Measurements from ENCODE around the gene CACNG1. TPM values are rescaled to one million over a fixed set of nuclear protein-coding genes. Genes with fewer than 3 reads are reported as not detected.

Gene CACNG1
- polyA plus RNA-seq, 1 donor (not counting 4 experiments of a cell fraction or from before 2014, with no cell fraction given), result not detected

DNA sequence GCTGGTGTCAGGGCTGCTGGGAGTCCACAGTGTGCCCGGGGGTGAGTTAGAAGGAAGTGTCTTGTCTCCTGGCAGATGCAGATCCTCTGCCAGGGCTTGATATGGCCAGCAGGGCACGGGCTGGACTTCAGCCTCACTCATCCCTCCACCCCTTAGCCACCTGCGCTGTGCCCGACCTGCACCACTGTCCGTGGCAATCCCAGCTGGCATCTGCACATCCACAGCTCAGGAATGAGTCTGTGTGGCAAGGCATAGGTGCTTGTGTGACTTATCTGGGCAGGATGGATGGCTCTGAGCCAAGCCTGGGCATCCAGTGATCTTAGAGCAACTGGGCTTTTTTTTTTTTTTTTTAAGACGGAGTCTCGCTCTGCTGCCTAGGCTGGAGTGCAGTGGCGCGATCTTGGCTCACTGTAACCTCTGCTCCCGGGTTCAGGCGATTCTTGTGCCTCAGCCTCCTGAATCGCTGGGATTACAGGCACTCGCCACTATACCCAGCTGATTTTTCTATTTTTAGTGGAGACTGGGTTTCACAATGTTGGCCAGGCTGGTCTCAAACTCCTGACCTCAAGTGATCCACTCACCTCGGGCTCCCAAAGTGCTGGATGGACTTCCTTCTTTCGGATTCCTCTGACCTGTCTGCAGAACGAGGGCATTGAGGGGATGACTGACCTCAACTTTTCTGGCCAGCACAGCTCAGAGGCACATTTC, 22.5 kb upstream of the CACNG1 start:
- TF ChIP-seq, protein P1, sequence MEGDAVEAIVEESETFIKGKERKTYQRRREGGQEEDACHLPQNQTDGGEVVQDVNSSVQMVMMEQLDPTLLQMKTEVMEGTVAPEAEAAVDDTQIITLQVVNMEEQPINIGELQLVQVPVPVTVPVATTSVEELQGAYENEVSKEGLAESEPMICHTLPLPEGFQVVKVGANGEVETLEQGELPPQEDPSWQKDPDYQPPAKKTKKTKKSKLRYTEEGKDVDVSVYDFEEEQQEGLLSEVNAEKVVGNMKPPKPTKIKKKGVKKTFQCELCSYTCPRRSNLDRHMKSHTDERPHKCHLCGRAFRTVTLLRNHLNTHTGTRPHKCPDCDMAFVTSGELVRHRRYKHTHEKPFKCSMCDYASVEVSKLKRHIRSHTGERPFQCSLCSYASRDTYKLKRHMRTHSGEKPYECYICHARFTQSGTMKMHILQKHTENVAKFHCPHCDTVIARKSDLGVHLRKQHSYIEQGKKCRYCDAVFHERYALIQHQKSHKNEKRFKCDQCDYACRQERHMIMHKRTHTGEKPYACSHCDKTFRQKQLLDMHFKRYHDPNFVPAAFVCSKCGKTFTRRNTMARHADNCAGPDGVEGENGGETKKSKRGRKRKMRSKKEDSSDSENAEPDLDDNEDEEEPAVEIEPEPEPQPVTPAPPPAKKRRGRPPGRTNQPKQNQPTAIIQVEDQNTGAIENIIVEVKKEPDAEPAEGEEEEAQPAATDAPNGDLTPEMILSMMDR (optimal IDR thresholded peaks at IDR 0.05 in 1 of 3, IDR thresholded peaks at IDR 0.05 in 1 of 3, conservative IDR thresholded peaks at IDR 0.05 in 1 of 3; ENCODE audit: extremely low read depth in 1 of 3, insufficient read depth in 2 of 3, low read length in 3 of 3), result no peak
- no peak overlapping the region for H3K9ac ChIP-seq (ENCODE audit: control insufficient read depth, extremely low read depth, insufficient read depth, low read length)
- H3K9me3 ChIP-seq (ENCODE audit: control insufficient read depth, low read depth, low read length), result no peaks in the 10 kb centered on the region
- no peak for DNase-seq (ENCODE audit: low read depth, low spot score)
- no peaks in the 10 kb centered on the region for H3K9me1 ChIP-seq (ENCODE audit: control insufficient read depth, extremely low read depth, insufficient read depth, low read length)
- no peak overlapping the region for H3K4me3 ChIP-seq (ENCODE audit: control insufficient read depth in 2 of 3, extremely low read depth in 1 of 3, insufficient read depth in 2 of 3, low read depth in 1 of 3, low read length in 3 of 3)
- H3K27ac ChIP-seq (ENCODE audit: control insufficient read depth, insufficient read depth, low read length), result no peak overlapping the region
- dilution Hi-C loops (cut with MboI; ENCODE audit: extremely low pct_ligation_motif_present, low sequenced_read_pairs), result no loop called here
- H3K36me3 ChIP-seq (ENCODE audit: control insufficient read depth in 2 of 2, extremely low read depth in 1 of 2, insufficient read depth in 2 of 2, low read length in 2 of 2), result no peaks in the 10 kb centered on the region
- peaks cover 8% of the 10 kb centered on the region for H3K27me3 ChIP-seq (ENCODE audit: control insufficient read depth, extremely low read depth, insufficient read depth, low read length)
- H3K4me1 ChIP-seq (ENCODE audit: control insufficient read depth, extremely low read depth, insufficient read depth, low read length), result no peaks in the 10 kb centered on the region
- FAIRE-seq, result no peak
- no peaks in the 10 kb centered on the region for H3K79me2 ChIP-seq (ENCODE audit: control insufficient read depth, insufficient read depth, low read length)
- no peak overlapping the region for H2AFZ ChIP-seq (ENCODE audit: control insufficient read depth, low read length)
- no peak overlapping the region for H3K4me2 ChIP-seq (ENCODE audit: control insufficient read depth, extremely low read depth, insufficient read depth, low read depth, low read length)
- H4K20me1 ChIP-seq (ENCODE audit: control insufficient read depth, extremely low read depth, insufficient read depth, low read length), result no peaks in the 10 kb centered on the region

DNA sequence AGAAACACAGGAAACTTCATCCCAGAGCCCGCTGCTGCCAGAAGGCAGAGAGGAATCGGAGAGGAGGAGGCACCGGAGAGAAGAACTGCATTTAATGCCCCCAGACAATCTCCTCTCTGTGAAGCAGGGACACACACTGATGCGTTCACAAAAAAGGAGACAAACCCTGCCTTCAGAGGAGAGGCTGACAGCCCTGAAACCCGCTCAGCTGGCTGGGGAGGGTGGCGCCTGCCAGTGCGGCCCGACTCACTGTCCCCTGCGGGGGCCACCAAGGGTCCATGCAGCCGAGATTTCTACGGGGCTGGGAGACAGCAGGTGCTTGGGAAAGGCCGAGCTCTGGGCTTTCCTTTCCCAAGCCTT, 21.9 kb upstream of the CACNG1 start:
- dilution Hi-C loops (cut with MboI; ENCODE audit: extremely low pct_ligation_motif_present, low sequenced_read_pairs), result no loop called here
- no peak for FAIRE-seq
- Histone ChIP-seq H3K36me3 (ENCODE audit: control insufficient read depth in 2 of 2, extremely low read depth in 1 of 2, insufficient read depth in 2 of 2, low read length in 2 of 2) (no peaks in the 10 kb centered on the region), H3K4me3 (ENCODE audit: control insufficient read depth in 2 of 3, extremely low read depth in 1 of 3, insufficient read depth in 2 of 3, low read depth in 1 of 3, low read length in 3 of 3) (no peak overlapping the region), H3K27me3 (ENCODE audit: control insufficient read depth, extremely low read depth, insufficient read depth, low read length) (peaks cover 13% of the 10 kb centered on the region), H2AFZ (ENCODE audit: control insufficient read depth, low read length) (no peak overlapping the region), H3K9me1 (ENCODE audit: control insufficient read depth, extremely low read depth, insufficient read depth, low read length) (no peaks in the 10 kb centered on the region), H3K79me2 (ENCODE audit: control insufficient read depth, insufficient read depth, low read length) (no peaks in the 10 kb centered on the region), H3K4me2 (ENCODE audit: control insufficient read depth, extremely low read depth, insufficient read depth, low read depth, low read length) (no peak overlapping the region), H3K9me3 (ENCODE audit: control insufficient read depth, low read depth, low read length) (no peaks in the 10 kb centered on the region), H3K27ac (ENCODE audit: control insufficient read depth, insufficient read depth, low read length) (no peak overlapping the region), H3K4me1 (ENCODE audit: control insufficient read depth, extremely low read depth, insufficient read depth, low read length) (no peaks in the 10 kb centered on the region), H4K20me1 (ENCODE audit: control insufficient read depth, extremely low read depth, insufficient read depth, low read length) (no peaks in the 10 kb centered on the region), H3K9ac (ENCODE audit: control insufficient read depth, extremely low read depth, insufficient read depth, low read length) (no peak overlapping the region)
- no peak for DNase-seq (ENCODE audit: low read depth, low spot score)
- TF ChIP-seq, protein P1 (optimal IDR thresholded peaks at IDR 0.05 in 1 of 3, IDR thresholded peaks at IDR 0.05 in 1 of 3, conservative IDR thresholded peaks at IDR 0.05 in 1 of 3; ENCODE audit: extremely low read depth in 1 of 3, insufficient read depth in 2 of 3, low read length in 3 of 3), result no peak
- no peak for TF ChIP-seq EZH2 (IDR thresholded peaks at IDR 0.05; ENCODE audit: low read length)

All from keratinocyte (primary cell).